ENCODE results near the gene PDE1A. TPM values are rescaled to one million over a fixed set of nuclear protein-coding genes. Genes with fewer than 3 reads are reported as not detected.

PDE1A gene
- total RNA-seq, 2 experiments from 2014 or later = not detected

DNA sequence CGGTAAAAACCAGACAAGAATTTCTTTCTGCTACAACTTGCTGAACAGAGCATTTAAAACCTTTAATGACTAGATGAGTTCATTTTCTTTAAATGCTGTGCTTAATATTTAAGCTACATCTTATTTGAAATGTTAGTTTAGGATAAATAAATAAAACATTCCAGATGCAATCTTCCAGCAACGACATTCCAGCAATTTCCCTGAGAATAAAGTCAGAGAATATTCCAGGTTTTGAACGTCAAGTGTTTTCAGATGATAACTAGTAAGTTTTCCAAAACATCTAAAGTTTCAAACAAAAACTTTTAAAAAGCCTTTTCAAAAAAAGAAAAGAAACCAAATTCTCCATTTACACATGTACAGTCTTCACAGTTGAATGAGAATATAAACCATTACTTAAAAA, 336.4 kb downstream of the PDE1A start:
- H3K4me3 ChIP-seq (ENCODE audit: low read length) = no peak overlapping the region
- no peak for DNase-seq
- H3K9me3 ChIP-seq (ENCODE audit: control insufficient read depth in 1 of 2, insufficient read depth in 1 of 2, low read length in 2 of 2) = no peaks in the 10 kb centered on the region
- CTCF ChIA-PET = no interaction called here
- H3K9me3 Mint-ChIP-seq = peaks cover 3% of the 10 kb centered on the region
- ATAC-seq (ENCODE audit: poor library complexity) = no peak
- H3K27ac Mint-ChIP-seq = no peak overlapping the region
- no peaks in the 10 kb centered on the region for H3K36me3 ChIP-seq (ENCODE audit: insufficient read depth, low read length)
- no peaks in the 10 kb centered on the region for H3K27me3 ChIP-seq (ENCODE audit: control insufficient read depth in 1 of 2, insufficient read depth in 2 of 2, low read length in 2 of 2)
- H3K36me3 Mint-ChIP-seq (ENCODE audit: low read depth) = no peaks in the 10 kb centered on the region
- POLR2A ChIA-PET = no interaction called here
- no peaks in the 10 kb centered on the region for H3K4me1 Mint-ChIP-seq (ENCODE audit: low read depth)
- TF ChIP-seq, protein P1, sequence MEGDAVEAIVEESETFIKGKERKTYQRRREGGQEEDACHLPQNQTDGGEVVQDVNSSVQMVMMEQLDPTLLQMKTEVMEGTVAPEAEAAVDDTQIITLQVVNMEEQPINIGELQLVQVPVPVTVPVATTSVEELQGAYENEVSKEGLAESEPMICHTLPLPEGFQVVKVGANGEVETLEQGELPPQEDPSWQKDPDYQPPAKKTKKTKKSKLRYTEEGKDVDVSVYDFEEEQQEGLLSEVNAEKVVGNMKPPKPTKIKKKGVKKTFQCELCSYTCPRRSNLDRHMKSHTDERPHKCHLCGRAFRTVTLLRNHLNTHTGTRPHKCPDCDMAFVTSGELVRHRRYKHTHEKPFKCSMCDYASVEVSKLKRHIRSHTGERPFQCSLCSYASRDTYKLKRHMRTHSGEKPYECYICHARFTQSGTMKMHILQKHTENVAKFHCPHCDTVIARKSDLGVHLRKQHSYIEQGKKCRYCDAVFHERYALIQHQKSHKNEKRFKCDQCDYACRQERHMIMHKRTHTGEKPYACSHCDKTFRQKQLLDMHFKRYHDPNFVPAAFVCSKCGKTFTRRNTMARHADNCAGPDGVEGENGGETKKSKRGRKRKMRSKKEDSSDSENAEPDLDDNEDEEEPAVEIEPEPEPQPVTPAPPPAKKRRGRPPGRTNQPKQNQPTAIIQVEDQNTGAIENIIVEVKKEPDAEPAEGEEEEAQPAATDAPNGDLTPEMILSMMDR (IDR thresholded peaks at IDR 0.05) = no peak
- H3K4me1 ChIP-seq (ENCODE audit: insufficient read depth, low read length) = no peaks in the 10 kb centered on the region
- intact Hi-C loops (cut with DNase I, micrococcal nuclease) = no loop called here
- no peak overlapping the region for H3K27ac ChIP-seq (ENCODE audit: low read depth in 1 of 2, low read length in 2 of 2)
- no peak overlapping the region for H3K4me3 Mint-ChIP-seq
- H3K27me3 Mint-ChIP-seq = peaks cover 8% of the 10 kb centered on the region
